BLaER1 (cell line): ENCODE results near the gene PADI6.

Experiments
- H3K27ac ChIP-seq: shearing (Covaris generic); formaldehyde crosslinking; 2 replicates; pipeline ENCODE4 v1.8.1; 2022
- H3K27me3 ChIP-seq: shearing (Covaris generic); formaldehyde crosslinking; 2 replicates; pipeline ENCODE4 v1.8.1; 2022
- H3K36me3 ChIP-seq: shearing (Covaris generic); formaldehyde crosslinking; 2 replicates; pipeline ENCODE4 v1.8.1; 2022
- H3K4me1 ChIP-seq: shearing (Covaris generic); formaldehyde crosslinking; 2 replicates; pipeline ENCODE4 v1.8.1; 2022
- H3K4me2 ChIP-seq: shearing (Covaris generic); formaldehyde crosslinking; 2 replicates; pipeline ENCODE4 v1.8.1; 2022
- H3K4me3 ChIP-seq: shearing (Covaris generic); formaldehyde crosslinking; 2 replicates; pipeline ENCODE4 v1.8.1; 2022
- H3K9ac ChIP-seq: shearing (Covaris generic); formaldehyde crosslinking; 2 replicates; pipeline ENCODE4 v1.8.1; 2022
- H3K9me3 ChIP-seq: shearing (Covaris generic); formaldehyde crosslinking; 2 replicates; pipeline ENCODE4 v1.8.1; 2022
- H4K20me1 ChIP-seq: shearing (Covaris generic); formaldehyde crosslinking; 2 replicates; pipeline ENCODE4 v1.8.1; 2022
- Cebpa-rat ChIP-seq: shearing (Covaris generic); IDR thresholded peaks from 2 replicates; pipeline ENCODE4 v1.8.1; 2022

The PADI6 gene

DNA sequence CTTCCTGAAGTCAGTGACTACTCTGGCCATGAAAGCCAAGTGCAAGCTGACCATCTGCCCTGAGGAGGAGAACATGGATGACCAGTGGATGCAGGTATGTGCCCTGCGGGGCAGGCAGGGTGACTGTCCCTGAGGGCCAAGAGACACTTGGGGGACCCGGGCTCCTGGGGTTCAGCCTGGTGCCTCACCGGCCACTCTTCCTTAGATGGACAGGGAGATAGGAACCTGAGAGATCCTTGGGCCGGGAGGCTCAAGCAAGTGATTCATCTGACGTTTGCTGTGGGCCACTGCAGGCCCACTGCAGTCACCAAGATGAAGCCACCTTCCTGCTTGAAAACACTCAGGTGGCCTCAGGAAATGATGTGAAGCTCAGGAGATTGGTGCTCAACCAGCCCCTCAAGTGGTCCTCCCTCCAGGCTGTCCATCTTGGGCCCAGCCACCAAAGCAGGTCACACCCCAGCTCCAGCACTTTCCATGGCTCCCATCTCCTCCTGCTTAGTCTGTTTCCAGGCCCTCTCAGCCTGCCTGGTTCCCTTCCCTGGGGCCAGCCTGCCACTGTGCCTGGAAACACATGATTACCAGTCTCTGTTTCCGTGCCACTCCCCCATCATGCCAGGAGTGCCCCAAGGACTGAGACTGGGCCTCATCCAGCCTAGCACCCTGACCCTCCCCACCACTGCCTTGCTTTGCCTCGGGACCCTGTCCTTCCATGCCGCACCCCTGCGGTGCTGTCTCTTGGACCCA lies 25.8 kb upstream of the PADI6 start:
- Histone ChIP-seq H3K9ac (no peak overlapping the region), H3K27ac (no peak overlapping the region), H3K27me3 (no peaks in the 10 kb centered on the region), H3K4me3 (no peak overlapping the region), H3K9me3 (peaks cover 14% of the 10 kb centered on the region), H3K36me3 (no peaks in the 10 kb centered on the region), H3K4me1 (peaks cover 48% of the 10 kb centered on the region), H4K20me1 (no peaks in the 10 kb centered on the region), H3K4me2 (no peak overlapping the region)
- no peak for TF ChIP-seq Cebpa-rat

DNA sequence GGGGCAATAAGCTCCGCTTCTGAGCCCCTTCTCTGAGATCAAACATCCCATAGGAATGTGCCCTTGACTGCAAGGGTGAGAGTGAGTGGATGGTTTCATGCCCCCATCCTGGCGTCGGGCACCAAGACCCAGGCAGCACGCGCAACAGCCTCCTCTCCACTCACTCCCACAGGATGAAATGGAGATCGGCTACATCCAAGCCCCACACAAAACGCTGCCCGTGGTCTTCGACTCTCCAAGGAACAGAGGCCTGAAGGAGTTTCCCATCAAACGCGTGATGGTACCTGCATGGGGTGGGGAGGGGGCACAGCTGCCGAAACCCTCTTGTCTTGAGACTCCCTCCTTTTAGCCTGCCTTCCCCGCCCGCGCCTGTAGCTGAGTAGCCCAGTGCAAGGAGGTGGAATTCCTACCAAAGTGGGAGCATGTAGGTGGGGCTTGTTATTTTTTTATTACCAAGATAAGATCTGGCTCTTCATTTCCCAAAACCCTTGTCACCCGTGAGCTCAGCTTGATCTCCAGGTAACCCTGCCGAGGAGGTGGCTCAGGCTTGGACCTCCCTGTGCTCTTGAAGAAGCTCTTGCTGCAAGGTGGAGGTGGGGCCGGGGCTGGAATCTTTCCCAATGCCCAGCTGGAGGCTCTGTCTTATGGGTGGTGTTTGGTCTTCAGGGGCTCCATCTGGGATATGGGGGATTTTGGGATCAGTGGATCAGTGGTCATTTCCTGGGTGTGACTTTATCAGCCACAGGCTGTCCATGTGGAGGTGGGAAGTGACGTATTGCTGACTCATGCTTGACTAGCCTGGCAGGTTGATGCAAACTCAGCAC lies 24.0 kb upstream of the PADI6 start:
- Histone ChIP-seq H3K9ac (no peak overlapping the region), H3K4me2 (peak overlapping the region; percentile 78), H3K27me3 (no peaks in the 10 kb centered on the region), H3K36me3 (no peaks in the 10 kb centered on the region), H3K4me3 (no peak overlapping the region), H3K27ac (no peak overlapping the region), H3K4me1 (peaks cover 53% of the 10 kb centered on the region), H4K20me1 (no peaks in the 10 kb centered on the region), H3K9me3 (peaks cover 14% of the 10 kb centered on the region)
- TF ChIP-seq Cebpa-rat: no peak

DNA sequence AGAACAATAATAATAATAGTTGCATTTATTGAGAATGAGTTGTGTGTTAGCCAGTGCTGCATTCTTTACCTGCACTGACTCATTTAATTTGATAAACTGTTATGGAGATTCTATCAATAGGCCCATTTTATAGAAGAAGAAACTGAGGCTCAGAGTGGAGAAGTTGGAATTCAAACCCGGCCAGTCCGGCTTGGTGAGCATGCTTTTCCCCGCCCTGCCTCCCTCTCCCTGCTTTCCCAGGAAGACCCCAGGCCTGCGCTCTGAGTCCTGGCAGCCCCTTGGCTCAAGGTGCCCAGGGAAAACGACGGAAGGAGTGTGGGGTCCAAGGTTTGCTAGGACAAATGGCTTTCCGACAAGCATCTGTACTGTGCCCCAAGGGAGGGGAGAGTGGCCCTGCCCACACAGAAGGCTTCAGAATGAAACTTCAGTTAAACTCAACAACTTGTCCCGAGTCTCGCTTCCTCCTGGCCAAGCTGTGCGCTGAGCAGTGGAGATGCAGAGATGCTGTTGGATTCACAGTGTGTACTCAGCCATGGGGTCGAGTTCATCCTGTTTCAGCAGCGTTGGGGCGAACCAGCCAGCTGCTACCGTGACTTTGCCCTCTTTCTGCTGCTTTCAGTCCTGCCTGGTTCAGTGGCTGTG lies 23.3 kb upstream of the PADI6 start:
- Histone ChIP-seq H3K27me3 (no peaks in the 10 kb centered on the region), H4K20me1 (no peaks in the 10 kb centered on the region), H3K36me3 (no peaks in the 10 kb centered on the region), H3K4me2 (peak overlapping the region; percentile 78), H3K4me3 (no peak overlapping the region), H3K9ac (peak overlapping the region; percentile 63), H3K4me1 (peaks cover 53% of the 10 kb centered on the region), H3K9me3 (peaks cover 14% of the 10 kb centered on the region), H3K27ac (peak overlapping the region; percentile 72)
- no peak for TF ChIP-seq Cebpa-rat

DNA sequence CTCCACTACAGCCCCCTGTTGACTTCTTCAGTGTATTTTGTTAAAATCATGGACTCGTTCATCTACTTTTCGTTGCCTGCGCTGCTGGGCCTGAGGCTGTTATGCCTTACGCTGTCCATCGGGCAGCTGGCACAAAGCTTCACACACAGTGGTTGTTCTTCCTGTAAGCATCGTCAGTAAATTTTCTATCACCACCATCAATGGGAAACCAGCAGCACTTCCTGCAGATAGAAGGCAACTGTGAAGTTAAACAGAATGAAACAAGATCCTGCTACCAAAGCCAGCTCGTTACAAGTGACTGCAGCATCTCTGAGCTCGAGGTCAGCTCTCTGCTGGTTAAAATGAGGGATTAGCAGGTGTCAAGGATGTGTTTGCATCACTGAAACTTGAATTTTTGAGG lies 21.9 kb upstream of the PADI6 start:
- peaks cover 62% of the 10 kb centered on the region for H3K4me1 ChIP-seq
- peak overlapping the region; percentile 72 for H3K27ac ChIP-seq
- no peaks in the 10 kb centered on the region for H3K36me3 ChIP-seq
- H4K20me1 ChIP-seq: no peaks in the 10 kb centered on the region
- TF ChIP-seq Cebpa-rat: no peak
- H3K9me3 ChIP-seq: peaks cover 12% of the 10 kb centered on the region
- no peak overlapping the region for H3K9ac ChIP-seq
- H3K27me3 ChIP-seq: no peaks in the 10 kb centered on the region
- no peak overlapping the region for H3K4me3 ChIP-seq
- peak overlapping the region; percentile 78 for H3K4me2 ChIP-seq

DNA sequence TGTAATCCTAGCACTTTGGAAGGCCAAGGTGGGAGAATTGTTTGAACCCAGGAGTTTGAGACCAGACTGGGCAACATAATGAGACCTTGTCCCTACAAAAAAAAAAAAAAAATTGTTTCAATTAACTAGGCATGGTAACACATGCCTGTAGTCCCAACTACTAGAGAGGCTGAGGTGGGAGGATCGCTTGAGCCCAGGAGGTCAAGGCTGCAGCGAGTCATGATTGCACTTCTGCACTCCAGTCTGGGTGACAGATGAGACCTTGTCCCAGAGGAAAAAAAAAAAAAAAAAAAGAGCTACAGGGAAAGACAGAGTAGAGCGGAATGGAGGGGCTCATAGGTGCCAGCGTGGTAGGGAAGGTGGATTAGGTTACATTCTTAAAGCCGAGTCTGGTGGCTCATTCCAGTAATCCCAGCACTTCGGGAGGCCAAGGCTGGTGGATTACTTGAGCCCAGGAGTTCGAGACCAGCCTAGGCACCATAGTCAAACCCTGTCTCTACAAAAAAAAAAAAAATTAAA lies 21.0 kb upstream of the PADI6 start:
- no peak overlapping the region for H3K9ac ChIP-seq
- no peaks in the 10 kb centered on the region for H4K20me1 ChIP-seq
- peak overlapping the region; percentile 72 for H3K27ac ChIP-seq
- no peak for TF ChIP-seq Cebpa-rat
- no peak overlapping the region for H3K4me3 ChIP-seq
- H3K4me2 ChIP-seq: peak overlapping the region; percentile 78
- H3K4me1 ChIP-seq: peaks cover 71% of the 10 kb centered on the region
- H3K27me3 ChIP-seq: no peaks in the 10 kb centered on the region
- H3K36me3 ChIP-seq: no peaks in the 10 kb centered on the region
- peaks cover 3% of the 10 kb centered on the region; the same call in 1 of the 2 replicates for H3K9me3 ChIP-seq

DNA sequence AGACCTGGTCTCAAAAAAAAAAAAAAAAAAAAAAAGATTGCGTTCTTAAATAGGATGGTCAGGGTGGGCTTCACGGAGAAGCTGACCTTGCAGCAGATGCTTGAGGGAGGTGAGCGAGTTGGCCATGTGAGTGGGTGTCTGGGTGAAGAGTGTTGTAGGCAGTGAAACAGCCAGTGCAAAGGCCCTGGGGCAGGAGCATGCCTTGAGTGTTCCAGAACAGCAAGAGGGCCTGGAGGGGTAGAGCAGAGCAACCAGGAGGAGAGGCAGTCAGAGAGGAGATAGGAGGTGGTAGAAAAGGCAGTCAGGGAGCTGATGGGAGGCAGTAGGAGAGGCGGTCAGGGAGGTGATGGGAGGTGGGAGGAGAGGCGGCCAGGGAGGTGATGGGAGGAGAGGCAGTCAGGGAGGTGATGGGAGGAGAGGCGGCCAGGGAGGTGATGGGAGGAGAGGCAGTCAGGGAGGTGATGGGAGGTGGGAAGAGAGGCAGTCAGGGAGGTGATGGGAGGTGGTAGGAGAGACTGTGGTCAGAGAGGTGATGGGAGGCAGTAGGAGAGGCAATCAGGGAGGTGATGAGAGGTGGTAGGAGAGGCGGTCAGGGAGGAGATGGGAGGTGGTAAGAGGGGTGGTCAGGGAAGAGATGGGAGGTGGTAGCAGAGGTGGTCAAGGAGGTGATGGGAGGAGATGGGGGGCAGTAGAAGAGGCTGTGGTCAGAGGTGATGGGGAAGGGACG lies 20.2 kb upstream of the PADI6 start:
- Histone ChIP-seq H3K4me3 (no peak overlapping the region), H3K9me3 (no peaks in the 10 kb centered on the region), H3K27me3 (no peaks in the 10 kb centered on the region), H3K27ac (peak overlapping the region; percentile 13; the same call in 1 of the 2 replicates), H4K20me1 (no peaks in the 10 kb centered on the region), H3K36me3 (no peaks in the 10 kb centered on the region), H3K9ac (no peak overlapping the region), H3K4me2 (peak overlapping the region; percentile 78; the same call in 1 of the 2 replicates), H3K4me1 (peaks cover 78% of the 10 kb centered on the region)
- TF ChIP-seq Cebpa-rat: no peak

DNA sequence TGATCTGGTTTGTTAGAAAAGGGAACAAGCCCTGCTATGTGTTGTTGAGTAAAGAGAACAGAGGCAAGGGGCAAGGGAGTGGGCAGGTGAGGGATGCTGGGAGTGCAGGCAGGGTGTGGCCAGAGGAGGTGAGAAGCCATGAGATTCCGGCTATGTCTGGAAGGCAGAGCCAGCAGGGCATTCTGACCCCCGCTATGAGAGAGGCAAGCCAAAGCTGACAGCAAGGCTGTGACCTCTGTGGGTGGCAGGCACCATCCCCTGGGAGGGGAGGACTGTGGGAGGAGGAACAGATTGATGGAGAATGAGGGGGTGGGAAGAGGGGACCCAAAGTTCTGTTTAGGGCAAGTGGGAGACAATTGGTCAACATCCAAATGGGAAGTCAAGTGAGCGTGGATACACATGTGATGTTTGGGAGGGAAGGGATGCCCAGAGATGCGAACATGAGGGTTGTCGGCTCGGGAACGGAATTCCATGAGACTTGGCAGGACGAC lies 19.5 kb upstream of the PADI6 start:
- Histone ChIP-seq H3K9me3 (no peaks in the 10 kb centered on the region), H3K4me3 (no peak overlapping the region), H3K4me1 (peaks cover 84% of the 10 kb centered on the region), H3K27ac (peak overlapping the region; percentile 13; the same call in 1 of the 2 replicates), H3K27me3 (no peaks in the 10 kb centered on the region), H4K20me1 (no peaks in the 10 kb centered on the region), H3K9ac (no peak overlapping the region), H3K4me2 (peak overlapping the region; percentile 28), H3K36me3 (no peaks in the 10 kb centered on the region)
- no peak for TF ChIP-seq Cebpa-rat

DNA sequence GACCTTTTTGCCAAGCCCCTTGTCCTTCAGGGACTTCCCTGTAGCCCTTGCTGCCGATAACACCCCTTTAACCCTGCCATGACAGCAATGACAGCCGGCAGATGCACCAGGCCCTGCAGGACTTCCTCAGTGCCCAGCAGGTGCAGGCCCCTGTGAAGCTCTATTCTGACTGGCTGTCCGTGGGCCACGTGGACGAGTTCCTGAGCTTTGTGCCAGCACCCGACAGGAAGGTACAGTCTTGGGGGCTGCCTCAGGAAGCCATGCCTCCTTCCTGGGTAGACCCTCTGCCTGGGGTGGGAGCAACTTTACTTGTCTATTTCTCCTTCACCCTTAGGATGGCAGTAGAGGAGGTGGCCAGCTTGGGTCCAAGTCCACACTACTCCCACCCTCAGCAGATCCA lies 16.1 kb upstream of the PADI6 start:
- no peak for TF ChIP-seq Cebpa-rat
- H3K9me3 ChIP-seq: no peaks in the 10 kb centered on the region
- H3K36me3 ChIP-seq: no peaks in the 10 kb centered on the region
- peak overlapping the region; percentile 67 for H3K9ac ChIP-seq
- H4K20me1 ChIP-seq: no peaks in the 10 kb centered on the region
- peak overlapping the region; percentile 86 for H3K27ac ChIP-seq
- peak overlapping the region; percentile 50 for H3K4me3 ChIP-seq
- H3K4me2 ChIP-seq: peak overlapping the region; percentile 81
- peaks cover 66% of the 10 kb centered on the region for H3K4me1 ChIP-seq
- H3K27me3 ChIP-seq: no peaks in the 10 kb centered on the region
